ENCODE results near the gene RASL10B. TPM values are rescaled to one million over a fixed set of nuclear protein-coding genes. Genes with fewer than 3 reads are reported as not detected.

Gene RASL10B
- total and polyA plus RNA-seq, 10 of the 15 experiments (the other 5 are each of a cell fraction or from before 2014, with no cell fraction given) = not detected

GRCh38 chr17:35745749-35746320, 14.4 kb downstream of the RASL10B start:
- Histone ChIP-seq H3K4me3 (no peak overlapping the region), H2AFZ (ENCODE audit: control insufficient read depth, low read depth, low read length) (no peak overlapping the region), H4K20me1 (ENCODE audit: control insufficient read depth, insufficient read depth) (no peaks in the 10 kb centered on the region), H3K27me3 (replicated peaks in 1 of 2; ENCODE audit: control insufficient read depth in 2 of 2, insufficient read depth in 2 of 2, low read length in 1 of 2) (peaks cover 2 to 6% of the 10 kb centered on the region in 2 experiments; a peak in 3 of 4 replicates), H3K9me3 (replicated peaks; ENCODE audit: control insufficient read depth, insufficient read depth, low read length) (no peaks in the 10 kb centered on the region), H3K4me1 (ENCODE audit: control insufficient read depth, insufficient read depth, low read length) (no peaks in the 10 kb centered on the region), H3K9ac (ENCODE audit: control insufficient read depth, insufficient read depth, low read length) (no peak overlapping the region), H3K27ac (ENCODE audit: control insufficient read depth, insufficient read depth) (no peak overlapping the region), H3K4me2 (ENCODE audit: control insufficient read depth, insufficient read depth) (no peak overlapping the region), H3K79me2 (ENCODE audit: control insufficient read depth, insufficient read depth, low read length) (no peaks in the 10 kb centered on the region), H3K36me3 (ENCODE audit: control insufficient read depth in 2 of 2, insufficient read depth in 2 of 2, low read length in 1 of 2) (no peaks in the 10 kb centered on the region)
- DNase-seq (ENCODE audit: low read depth, low spot score) (no peak), FAIRE-seq (no peak), ATAC-seq (no peak)
- no peak for TF ChIP-seq SREBF1 (IDR thresholded peaks at IDR 0.05; ENCODE audit: low read length)
- no peak for TF ChIP-seq SPI1 (IDR thresholded peaks at IDR 0.05; ENCODE audit: borderline replicate concordance, insufficient read depth, low read depth, low read length)
- TF ChIP-seq ATF7 (IDR thresholded peaks at IDR 0.05; ENCODE audit: low read depth) = no peak
- TF ChIP-seq RFX5 (IDR thresholded peaks at IDR 0.05; ENCODE audit: low read depth, low read length) = no peak
- TF ChIP-seq MLLT1 (IDR thresholded peaks at IDR 0.05) = no peak
- TF ChIP-seq BCLAF1 (IDR thresholded peaks at IDR 0.05) = no peak
- no peak for TF ChIP-seq IRF5 (IDR thresholded peaks at IDR 0.05; ENCODE audit: borderline replicate concordance)
- TF ChIP-seq TAF1 (IDR thresholded peaks at IDR 0.05; ENCODE audit: borderline replicate concordance, low read depth, low read length) = no peak
- no peak for TF ChIP-seq PRDM15 (CRISPR knock-in tag; IDR thresholded peaks at IDR 0.05)
- no peak for TF ChIP-seq MEF2A (IDR thresholded peaks at IDR 0.05; ENCODE audit: insufficient read depth, low read depth, low read length)
- TF ChIP-seq CHD2 (IDR thresholded peaks at IDR 0.05; ENCODE audit: borderline replicate concordance, low read depth, low read length) = no peak
- TF ChIP-seq ZBED1 (IDR thresholded peaks at IDR 0.05; ENCODE audit: borderline replicate concordance) = no peak
- SMC1A ChIA-PET (ENCODE audit: uncharacterized antibody, unreplicated experiment) = no interaction called here
- CTCF ChIA-PET = interaction anchor here (1.0 to 6.0 kb wide), 4 partner anchors 12 to 133 kb away, joined by 3 to 116 read pairs (median 4); no protein-coding TSS in a partner anchor
- BruUV-seq (replicated peaks) = no TSS peak
- intact Hi-C loops (cut with micrococcal nuclease; ENCODE audit: unreplicated experiment) (loop anchor here (2.0 to 10.0 kb wide), 3 partner anchors 189 to 1321 kb away; no protein-coding TSS in a partner anchor), in situ Hi-C loops (cut with MboI) (loop anchor here (5.0 to 10.0 kb wide), 3 partner anchors 139 to 581 kb away; no protein-coding TSS in a partner anchor)
- RAD21 ChIA-PET (ENCODE audit: unreplicated experiment) = no interaction called here
- 21% methylated on average over 12 of the region's 15 CpGs for WGBS (ENCODE audit: insufficient coverage, insufficient replicate concordance, low lambda C conversion rate, missing lambda C conversion rate)
- POLR2A ChIA-PET = interaction anchor here (0.6 kb wide), 1 partner anchor 186 kb away, joined by 3 read pairs; no protein-coding TSS in a partner anchor

Data from GM12878 (cell line).